GM19455 (cell line): ENCODE measurements around the gene WRAP73.

Experiments used
- ATAC-seq: cut with Tn5 transposase; IDR thresholded peaks from one replicate; pipeline ENCODE4 v1.9.1; 2021; ENCODE audit not compliant: unreplicated experiment

The WRAP73 gene, protein sequence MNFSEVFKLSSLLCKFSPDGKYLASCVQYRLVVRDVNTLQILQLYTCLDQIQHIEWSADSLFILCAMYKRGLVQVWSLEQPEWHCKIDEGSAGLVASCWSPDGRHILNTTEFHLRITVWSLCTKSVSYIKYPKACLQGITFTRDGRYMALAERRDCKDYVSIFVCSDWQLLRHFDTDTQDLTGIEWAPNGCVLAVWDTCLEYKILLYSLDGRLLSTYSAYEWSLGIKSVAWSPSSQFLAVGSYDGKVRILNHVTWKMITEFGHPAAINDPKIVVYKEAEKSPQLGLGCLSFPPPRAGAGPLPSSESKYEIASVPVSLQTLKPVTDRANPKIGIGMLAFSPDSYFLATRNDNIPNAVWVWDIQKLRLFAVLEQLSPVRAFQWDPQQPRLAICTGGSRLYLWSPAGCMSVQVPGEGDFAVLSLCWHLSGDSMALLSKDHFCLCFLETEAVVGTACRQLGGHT

DNA sequence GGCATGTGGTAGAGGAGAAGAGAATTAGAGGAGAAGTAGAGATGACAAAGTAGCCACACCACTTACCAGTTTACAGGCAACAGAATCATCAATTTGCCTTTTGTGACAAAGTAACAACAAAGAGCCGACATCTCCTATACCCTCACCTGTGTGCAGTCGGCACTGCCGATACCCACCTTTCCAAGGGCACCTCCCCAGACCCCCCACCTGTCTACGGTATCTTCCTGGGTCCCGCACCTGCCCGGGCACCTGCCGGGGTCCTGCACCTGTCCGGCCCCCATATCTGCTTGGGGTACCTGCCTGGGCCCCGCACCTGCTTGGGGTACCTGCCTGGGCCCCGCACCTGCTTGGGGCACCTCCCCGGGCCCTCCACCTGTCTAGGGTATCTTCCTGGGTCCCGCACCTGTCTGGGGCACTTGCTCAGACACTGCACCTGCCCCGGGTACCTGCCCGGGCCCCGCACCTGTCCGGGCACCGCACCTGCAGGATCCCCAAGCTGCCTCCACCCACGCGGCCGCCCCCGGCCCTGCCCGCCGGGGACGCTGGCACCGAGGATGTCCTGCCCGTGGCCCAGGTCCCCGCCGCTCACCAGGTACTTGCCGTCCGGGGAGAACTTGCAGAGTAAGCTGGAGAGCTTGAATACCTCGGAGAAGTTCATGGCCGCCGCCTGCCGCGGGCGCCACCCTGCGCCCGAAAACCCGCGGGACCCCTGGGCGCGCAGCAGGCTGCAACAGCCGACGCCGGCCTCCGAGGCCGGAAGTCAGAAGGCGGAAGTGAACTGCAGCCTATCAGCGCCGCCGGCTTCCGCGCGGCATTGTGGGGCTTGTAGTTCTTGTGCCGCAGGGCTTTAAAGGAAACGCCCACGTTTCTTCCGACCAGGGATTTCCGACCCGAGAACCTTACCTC, at the start of gene WRAP73:
TSS of gene WRAP73 (minus strand) at position 762 of the 906 bp plus-strand sequence. CDS start at position 658, 104 bp downstream.
- ATAC-seq = peak; percentile 66

DNA sequence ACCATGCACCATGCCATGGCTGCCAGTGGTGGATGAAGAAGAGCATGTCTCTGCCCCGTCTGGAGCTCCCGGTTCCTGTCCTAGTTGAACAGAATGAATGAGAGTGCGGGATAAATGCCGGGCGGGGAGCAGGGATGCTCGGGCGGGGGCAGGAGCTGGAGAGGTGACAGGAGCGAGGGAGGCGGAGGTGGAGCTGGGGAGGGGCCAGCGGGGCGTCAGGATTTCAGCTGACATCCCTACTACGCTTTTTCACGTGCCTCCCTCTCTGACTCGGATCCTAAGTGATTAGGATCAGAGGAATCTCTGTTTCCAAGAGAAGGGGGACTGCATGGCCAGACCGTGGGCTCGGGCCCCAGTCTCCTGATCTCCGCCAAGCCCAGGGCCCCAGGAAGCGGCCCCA, 49.7 kb upstream of the WRAP73 start:
- ATAC-seq = no peak

DNA sequence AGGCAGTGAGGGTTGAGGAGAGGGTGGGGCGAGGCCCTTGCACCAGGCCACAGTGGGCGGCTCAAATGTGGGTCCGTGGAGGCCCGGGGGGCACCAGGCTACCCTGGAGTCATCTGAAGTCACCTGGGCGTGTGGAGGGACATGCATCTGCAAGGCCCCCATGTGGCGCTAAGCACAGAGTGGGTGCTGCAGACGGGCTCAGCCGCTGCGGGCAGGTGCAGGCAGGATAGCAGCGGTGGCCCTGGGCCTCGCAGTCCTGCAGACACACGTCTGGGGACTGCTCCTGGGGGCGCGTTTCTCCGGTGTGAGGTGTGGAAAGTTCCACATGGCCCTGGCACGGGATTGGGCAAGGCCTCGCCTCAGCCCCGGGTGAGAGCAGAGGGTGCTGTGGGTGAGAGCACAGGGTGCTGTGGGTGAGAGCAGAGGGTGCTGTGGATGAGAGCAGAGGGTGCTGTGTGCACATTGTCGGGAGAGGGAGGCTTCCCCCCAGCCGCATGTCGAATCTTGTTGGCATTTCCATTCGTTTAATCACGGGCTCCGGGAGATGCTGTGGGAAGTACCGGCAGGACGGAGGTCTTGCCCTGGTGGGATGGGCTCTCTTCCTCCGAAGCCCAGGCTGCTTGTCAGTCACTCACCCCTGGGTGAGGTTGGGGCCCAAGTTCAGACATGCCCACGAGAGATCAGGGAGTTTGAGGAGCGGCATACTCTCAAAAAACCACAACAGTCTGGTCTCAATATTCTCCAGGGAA, 48.9 kb upstream of the WRAP73 start:
- no peak for ATAC-seq

DNA sequence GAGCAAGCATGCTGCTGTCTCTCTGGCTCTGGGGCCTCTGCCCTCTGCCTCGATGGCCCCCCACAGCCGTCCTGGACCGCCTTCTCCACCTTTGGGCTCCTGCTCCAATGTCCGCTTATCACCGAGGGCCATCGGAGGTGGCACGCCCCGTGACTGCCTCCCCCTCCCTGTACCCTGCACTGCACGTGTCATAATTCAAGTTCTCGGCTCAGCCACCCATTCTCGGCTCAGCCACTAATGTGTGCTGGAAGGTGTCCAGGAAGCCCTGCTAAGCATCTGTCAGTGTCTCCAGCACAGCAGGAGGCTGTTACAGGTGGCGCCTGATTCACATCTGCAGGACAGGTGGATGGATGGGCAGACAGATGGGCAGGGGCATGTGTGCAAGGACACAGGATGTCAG, 47.9 kb upstream of the WRAP73 start:
- ATAC-seq = no peak

DNA sequence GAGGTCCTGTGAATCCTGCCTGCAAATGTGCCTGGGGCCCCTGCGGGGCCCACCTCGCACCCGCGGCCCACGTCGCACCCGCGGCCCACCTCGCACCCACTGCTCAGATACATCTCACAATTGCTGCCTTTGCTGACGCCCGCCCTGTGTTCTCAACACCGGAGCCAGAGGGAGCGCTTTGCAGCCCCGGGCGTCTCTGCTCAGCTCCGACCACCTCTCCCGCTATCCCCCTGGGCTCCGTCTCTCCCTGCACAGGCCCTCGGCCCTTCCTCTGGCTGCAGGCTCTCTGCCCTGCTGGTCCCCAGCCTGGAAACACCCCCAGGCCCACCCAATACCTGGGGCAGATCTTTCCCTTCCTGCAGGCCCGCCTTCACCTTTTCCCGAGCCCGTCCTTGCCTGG, 47.2 kb upstream of the WRAP73 start:
- ATAC-seq = no peak

DNA sequence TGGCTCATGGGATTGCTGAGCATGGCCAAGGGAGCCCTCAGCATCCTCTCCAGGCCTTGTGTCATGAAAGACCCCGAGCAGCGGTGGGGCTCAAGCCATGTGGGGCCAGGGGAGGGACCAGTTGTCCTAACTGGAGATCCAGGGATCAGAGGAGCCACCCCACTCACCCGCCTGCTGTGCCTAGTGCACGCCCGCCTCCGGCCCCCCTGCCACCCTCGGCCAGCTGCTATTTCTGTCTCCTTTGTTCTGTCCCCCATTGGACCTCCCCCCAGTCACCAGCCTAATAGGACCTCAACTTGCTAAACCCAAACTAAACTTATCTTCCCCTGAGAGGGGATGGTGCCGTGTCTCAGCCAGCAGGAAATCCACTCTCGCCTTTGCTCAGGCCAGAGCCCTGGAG, 46.8 kb upstream of the WRAP73 start:
- no peak for ATAC-seq

DNA sequence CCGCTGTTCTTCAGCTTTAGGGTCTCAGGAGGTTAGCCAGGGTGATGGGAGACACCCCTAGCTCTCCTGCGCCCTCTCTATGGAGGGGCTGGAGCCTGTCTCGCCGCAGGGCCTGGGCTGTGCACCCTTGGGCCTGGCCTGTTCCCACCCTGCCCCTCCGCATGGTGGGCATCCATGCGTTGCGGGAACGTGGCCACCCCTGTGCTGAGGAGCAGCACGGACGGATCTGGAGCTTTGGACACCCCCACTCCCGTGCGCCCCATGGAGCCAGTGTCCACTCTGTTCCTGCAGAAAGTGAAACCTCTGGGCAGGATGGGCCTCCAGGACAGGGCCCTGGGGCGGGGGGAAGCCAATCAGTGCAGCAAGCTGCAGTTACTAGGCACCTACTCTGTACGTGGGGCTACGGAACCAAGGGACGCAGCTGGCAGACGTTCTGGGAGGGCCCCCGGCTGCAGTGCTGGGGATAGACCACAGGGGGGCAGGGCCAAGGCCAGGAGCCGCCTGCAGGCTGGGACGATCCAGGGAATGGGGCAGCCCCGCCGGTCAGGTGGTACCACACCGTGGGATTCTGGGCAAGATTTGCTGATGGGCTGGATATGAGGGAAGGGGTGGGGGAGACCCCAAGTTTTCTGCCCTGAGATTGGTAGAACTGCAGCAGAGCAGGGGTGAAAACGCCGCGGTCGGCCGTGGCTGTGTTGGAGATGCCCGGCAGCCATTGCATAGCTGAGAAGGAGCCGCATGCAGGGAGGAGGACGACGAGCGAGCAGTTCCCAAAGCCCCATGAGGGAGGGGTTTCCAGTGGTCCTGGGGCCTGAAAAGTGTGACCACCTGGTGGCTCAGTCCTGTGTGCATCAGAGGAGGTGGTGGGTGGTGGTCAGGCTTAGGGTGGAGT, 45.7 kb upstream of the WRAP73 start:
- no peak for ATAC-seq

DNA sequence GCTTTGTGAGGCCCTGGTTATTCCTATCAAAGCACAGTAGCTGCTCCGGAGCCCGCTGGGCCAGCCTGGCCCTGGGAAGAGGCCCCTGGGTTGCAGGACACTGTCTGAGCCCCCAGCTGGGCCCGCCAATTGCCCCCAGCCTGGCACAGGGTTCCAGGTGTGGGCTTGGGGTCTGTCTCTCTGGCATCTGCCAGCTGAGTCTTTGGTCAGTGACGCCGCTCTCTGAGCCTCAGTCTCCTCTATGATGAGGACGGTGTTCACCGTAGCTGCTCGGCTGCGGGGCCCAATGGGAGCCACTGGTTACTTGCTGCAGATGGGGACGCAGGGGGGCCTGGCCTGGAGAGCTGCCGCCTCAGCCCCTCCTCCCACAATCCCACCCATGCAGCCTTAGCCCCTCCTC, 43.4 kb upstream of the WRAP73 start:
- no peak for ATAC-seq

DNA sequence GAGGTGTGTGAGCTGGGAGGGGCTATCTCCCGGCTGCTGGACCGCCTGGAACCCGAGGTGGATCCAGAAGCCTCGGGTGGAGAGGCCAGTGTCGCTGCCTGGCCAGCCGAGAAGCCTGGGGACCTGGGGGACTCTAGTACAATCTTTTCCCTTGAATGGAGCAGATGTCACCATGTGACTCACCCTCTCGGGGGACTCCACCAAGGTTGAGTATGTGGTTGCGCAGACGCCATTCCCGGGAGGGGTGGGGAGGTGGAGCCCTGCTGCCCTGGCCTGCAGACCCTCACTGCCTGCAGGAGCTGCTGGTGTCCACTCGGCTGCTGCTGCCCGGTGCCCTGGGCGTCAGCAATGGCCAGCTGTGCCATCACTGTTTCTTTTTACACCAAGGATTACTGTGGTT, 42.7 kb upstream of the WRAP73 start:
- no peak for ATAC-seq

DNA sequence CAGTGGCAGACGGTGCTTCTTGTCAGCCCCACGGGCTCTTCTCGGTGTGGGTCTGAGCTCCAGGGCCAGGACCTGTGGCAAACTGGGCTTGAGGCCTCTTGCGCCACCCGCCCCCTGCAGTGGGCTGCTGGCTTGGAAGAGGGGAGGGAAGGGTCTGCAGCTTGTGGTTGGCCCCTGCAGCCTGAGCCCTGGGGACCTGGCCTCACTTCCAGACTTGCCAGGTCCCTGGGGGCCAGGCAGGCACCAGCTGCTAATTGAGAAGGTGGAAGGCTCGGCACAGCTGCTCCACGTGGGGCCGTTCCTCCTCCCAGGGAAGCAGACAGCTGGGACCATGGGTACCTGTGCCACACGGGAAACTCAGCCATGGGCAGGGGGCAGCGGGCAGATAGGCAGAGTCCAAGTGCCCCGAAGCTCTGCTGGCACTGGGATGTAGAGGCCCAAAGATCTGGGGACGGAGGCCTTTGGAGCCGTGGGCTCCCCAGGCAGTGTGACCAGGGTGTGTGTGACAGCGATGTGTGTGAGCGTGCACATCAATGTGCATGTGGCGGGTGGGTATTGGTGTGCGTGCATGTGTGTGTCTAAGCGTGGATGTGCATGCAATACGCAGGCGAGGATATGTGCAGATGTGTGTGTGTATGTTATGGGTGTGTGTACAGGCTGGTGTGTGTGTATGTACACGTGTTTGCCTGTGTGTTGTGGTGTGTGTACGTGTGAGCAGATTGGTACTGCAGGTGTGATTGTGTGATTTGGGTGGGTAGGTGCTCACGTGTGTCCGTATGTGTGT, 41.7 kb upstream of the WRAP73 start:
- no peak for ATAC-seq

DNA sequence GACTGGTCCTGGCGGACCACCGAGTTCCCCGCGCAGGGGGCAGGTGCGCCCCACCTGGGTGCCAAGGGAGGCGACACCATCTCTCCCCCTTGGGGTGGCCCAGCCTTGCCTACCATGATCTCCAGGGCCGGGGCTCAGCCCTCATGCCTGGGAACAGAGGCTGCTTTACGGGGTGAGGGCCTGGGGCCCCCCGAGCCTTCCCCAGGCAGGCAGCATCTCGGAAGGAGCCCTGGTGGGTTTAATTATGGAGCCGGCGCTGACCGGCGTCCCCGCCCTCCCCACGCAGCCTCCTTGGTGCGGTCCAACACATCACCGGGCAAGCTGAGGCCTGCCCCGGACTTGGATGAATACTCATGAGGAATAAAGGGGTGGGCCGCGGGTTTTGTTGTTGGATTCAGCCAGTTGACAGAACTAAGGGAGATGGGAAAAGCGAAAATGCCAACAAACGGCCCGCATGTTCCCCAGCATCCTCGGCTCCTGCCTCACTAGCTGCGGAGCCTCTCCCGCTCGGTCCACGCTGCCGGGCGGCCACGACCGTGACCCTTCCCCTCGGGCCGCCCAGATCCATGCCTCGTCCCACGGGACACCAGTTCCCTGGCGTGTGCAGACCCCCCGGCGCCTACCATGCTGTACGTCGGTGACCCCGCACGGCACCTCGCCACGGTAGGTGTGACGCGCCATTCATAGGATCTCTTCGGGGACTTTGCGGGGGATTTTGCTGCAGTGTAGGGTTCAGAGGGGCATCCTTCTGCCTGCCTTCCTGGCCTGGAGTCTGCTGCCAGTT, 40.6 kb upstream of the WRAP73 start:
- no peak for ATAC-seq

DNA sequence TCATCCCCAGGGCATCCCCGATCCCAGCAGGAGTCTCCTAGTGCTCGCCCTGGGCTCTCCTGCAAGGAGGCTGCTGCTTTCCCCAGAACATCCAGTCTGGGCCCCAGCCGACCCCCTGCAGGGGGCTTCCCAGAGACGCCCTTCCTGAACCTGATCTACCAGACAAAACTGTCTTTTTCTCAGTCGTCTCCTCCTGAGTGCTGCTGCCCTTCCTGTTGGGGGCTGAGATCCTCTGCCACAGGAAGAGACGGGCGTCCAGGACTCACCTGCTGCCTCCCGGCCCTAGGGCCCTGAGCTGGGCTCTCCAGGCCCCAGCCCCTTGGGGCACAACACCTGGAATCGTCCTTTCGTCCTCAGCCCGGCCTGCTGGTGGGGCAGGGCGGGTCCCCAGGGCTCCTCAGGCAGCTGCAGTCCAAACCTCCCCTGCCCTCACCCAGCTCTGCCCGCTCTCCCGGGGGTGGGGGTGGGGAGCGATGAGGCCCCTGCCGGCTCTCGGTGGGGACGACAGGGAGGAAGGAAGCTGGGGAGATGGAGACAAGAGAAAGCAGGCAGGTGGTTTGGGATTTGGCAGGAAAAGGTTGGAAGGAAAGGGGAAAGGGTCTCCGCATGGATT, 39.3 kb upstream of the WRAP73 start:
- no peak for ATAC-seq

DNA sequence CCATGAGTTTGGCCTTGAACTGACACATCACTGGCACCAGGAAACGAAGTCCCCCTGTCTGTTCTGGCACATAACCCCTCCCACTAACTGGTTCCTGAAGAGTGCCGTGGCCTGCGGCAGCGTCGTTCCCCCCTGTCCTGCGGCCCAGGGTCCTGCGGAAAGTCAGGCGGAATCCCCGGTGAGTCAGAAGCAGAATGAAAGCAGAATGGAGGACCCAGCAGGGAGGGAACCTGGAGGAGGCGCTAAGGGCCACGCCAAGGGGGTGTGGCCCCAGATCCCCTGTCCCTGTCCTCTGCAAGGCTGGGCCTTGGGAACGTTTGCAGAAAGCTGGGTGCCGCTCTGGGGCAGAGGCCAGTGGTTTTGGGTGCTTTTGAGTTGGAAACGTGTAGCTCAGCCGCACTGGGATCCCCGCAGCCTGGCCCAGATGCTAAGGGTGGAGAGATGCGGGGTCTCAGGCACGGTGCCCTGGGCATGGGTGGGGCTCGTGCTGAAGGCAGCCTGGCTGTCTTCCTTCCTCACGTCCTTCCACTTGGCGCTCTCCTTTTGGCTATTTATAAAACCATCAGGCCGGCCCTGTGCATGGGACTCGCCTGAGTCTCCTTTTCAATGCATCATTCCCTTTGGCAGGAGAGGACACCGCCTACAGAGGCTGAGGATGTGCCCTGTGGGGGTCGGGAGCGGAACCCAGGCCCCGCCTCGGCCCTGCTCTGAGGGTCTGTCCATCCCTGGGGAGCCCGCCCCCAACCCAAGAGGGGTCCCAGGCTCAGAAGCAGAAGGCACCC, 38.6 kb upstream of the WRAP73 start:
- ATAC-seq = no peak

DNA sequence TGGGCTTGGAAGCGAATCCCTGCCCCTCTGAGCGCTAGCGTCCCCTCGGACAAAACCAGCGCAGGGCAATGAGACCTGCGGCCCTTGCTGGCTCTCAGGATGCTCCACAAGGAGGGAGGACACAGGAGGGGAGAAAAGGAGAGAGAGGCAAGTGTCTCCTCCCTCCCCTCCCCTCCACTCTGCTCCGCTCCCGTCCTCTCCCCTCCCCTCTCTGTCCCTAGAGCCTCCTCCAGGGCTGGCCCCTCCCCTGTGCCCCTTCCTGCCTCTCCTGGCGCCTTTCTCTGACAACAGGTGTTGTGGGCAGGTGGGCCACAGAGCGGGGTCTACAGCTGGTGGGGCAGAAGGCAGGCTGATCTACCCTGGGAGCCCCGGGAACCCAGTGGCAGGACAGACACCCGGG, 37.6 kb upstream of the WRAP73 start:
- no peak for ATAC-seq

DNA sequence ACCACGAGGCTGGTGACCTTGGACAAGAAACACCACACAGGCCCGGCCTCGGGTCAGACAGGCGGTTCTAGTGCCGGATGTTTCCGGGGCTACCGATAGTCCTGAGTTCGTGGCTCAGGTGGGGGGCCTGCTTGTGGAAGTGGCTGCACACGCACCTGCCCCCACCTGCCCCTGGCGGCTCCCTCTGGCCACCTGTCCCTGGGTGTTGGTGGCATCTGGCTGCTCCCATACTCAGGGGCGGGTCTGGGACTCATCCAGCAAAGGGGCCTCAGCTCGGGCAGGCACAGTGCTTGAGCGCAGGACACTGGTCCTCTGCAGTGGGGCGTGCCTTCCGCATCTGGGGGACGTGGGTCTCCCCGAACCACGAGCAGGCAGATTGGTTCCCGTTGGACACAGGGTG, 36.0 kb upstream of the WRAP73 start:
- no peak for ATAC-seq

DNA sequence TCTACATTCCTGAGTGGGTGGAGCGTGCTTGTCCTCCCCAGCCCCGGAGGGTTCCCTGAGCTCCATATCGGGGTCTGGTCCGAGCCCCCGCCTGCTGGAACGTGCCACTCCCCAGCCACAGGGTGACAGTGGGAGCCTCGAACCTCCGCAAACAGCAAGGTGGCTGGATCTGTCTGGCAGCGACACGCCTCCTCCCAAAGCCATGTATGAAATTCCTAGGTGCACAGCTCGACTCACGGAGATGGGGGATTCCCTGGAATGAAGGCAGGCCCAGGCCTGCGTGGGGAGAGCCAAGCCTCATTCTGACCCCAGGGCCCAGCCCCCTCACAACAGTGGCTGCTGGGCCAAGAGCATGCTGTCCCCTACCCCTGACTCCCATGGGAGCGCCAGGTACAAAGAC, 35.3 kb upstream of the WRAP73 start:
- no peak for ATAC-seq

DNA sequence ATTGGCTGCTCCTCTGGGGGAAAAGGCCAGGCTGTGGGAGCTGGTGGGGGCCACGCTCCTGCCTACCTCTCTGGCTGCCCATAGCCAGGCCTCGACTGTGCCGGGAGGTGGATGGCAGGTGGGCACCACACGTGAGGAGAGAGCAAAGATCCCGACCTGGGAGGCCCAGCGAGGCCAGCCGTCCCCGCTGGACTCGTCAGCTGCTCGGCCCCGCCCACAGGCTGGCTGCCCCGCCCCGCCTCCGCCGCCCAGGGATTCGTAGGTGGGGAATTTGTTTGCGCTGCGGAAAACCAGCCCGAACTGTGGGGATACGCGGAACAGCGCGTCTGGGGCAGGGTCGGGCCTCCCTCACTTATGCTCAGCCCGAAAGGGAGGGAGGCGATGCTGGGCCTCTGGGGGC, 34.1 kb upstream of the WRAP73 start:
- no peak for ATAC-seq

DNA sequence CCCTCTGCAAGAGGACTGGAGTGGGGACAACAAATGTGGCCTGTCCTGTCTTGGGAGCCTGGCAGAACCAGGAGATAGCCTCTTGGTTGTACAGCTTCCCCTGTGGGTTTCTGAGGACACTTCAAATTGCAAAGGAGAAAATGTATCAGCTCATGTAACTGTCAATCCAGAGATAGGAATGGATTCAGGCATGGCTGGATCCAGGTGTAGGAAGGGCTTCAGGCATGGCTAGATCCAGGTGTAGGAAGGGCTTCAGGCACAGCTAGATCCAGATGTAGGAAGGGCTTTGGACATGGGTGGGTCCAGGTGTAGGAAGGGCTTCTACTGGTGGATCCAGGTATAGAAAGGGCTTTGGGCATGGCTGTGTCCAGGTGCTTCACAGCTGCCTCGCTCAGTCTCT, 33.3 kb upstream of the WRAP73 start:
- ATAC-seq = no peak
